NCI-H82 treated with DMSO at 0.1 percent for 48 hours (cell line): ENCODE measurements around the gene CA6.
"Not testable (repeated sequence)": the region's sequence is repeated elsewhere in the genome, so short reads cannot be mapped to it uniquely, and the experiment has no call there.

Source experiments
- DNase-seq: peaks from one replicate; lab custom pipeline; 2025; ENCODE audit not compliant: unreplicated experiment; lab: John Stamatoyannopoulos, UW

Gene CA6

DNA sequence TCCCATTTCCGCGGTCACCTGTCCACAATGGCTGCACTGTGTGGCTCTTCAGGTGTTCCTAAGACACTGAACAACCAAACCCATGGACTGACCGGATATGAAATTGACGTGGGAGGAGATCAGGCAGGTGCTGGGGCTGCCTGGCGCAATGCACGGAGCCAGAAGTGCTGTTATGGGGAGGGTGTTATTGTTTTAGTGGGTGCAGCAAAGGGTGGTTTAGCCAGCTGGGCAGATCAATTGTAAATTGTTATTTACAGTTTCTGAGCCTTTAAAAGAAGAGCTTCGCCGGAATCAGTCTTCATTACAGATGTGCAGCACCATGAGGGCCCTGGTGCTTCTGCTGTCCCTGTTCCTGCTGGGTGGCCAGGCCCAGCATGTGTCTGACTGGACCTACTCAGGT is at the start of gene CA6:
CA6 (plus strand) TSS at position 301 of the 400 bp plus-strand sequence; CDS start at position 320, 19 bp downstream.
- no peak for DNase-seq

GRCh38 chr1:8896775-8897174 is 48.9 kb upstream of the CA6 start:
- DNase-seq = not testable (repeated sequence)

DNA sequence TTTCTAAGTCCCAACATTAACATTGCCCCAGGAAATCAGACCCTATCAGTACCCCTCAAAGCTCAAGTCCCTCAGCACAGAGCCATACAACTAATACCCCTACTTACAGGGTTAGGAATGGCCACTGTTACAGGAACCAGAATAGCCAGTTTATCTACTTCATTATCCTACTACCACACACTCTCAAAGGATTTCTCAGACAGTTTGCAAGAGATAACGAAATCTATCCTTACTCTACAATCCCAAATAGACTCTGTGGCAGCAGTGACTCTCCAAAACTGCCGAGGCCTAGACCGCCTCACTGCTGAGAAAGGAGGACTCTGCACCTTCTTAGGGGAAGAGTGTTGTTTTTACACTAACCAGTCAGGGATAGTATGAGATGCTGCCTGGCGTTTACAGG is 48.2 kb upstream of the CA6 start:
- DNase-seq = not testable (repeated sequence)

- DNase-seq = not testable (repeated sequence)
Measured at GRCh38 chr1:8898418-8898817, 47.2 kb upstream of the CA6 start.

GRCh38 chr1:8899046-8899445 is 46.6 kb upstream of the CA6 start:
- no peak for DNase-seq

DNA sequence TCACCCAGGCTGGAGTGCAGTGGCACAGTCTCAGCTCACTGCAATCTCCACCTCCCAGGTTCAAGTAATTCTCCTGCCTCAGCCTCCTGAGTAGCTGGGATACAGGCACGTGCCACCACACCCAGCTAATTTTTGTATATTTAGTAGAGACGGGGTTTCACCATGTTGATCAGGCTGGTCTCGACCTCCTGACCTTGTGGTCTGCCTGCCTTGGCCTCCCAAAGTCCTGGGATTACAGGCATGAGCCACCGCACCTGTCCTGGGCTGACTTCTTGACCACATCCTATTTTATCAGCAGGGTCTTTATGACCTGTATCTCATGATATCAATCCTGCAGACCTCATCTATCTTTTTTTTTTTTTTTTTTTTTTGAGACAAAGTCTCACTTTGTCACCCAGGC is 45.0 kb upstream of the CA6 start:
- DNase-seq = not testable (repeated sequence)

- no peak for DNase-seq
Measured at GRCh38 chr1:8902765-8903164, 42.9 kb upstream of the CA6 start.

DNA sequence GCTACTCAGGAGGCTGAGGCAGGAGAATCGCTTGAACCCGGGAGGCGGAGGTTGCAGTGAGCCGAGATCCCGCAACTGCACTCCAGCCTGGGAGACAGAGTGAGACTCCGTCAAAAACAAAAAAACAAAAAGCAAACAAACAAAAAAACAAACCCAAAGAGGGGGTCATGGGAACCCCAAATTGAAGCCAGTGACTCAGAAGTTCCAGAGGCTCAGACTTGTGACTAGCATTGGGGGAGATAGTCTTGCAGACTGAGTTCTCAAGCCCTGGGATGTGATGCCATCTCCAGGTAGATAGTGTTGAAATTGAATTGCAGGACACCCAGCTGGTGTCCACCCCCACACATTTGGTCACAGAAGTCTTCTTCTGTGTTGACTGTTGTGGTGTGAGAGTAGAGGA is 42.3 kb upstream of the CA6 start:
- DNase-seq = no peak

DNA sequence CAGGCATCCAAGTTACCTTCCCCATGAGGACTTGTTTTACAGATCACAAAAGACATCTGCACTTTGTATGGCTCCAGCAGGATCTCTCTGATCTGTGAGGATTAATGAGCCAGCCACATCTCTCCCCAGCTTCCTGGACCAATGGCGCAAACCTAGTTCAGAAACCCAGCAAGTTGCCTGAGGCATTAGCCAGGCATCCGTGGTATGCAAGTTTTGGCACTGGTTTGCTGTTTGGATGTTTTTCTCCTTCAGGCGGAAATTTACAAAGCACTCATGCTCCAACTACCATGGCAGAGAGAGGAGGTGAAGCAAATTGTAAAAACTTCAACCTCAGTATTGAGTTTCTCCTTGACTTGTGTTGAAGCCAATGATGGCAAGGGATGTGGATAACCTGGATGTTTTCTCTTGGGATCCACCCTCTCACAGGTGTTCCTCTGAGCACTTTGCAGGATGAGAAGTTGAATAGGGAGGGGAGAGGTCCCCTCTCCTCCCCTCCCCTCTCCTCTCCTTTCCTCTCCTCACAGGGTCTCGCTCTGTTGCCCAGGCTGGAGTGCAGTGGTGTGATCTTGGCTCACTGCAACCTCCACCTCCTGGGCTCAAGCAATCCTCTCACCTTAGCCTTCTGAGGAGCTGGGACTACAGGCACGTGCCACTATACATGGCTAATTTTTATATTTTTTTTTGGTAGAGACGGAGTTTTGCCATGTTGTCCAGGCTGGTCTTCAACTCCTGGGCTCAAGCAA is 41.6 kb upstream of the CA6 start:
- no peak for DNase-seq

GRCh38 chr1:8905582-8906191 is 40.0 kb upstream of the CA6 start:
- no peak for DNase-seq

- DNase-seq = no peak
Measured at GRCh38 chr1:8908388-8909151, 37.1 kb upstream of the CA6 start.

- DNase-seq = no peak
Measured at GRCh38 chr1:8910331-8910730, 35.3 kb upstream of the CA6 start.

GRCh38 chr1:8910914-8911313 is 34.8 kb upstream of the CA6 start:
- no peak for DNase-seq

DNA sequence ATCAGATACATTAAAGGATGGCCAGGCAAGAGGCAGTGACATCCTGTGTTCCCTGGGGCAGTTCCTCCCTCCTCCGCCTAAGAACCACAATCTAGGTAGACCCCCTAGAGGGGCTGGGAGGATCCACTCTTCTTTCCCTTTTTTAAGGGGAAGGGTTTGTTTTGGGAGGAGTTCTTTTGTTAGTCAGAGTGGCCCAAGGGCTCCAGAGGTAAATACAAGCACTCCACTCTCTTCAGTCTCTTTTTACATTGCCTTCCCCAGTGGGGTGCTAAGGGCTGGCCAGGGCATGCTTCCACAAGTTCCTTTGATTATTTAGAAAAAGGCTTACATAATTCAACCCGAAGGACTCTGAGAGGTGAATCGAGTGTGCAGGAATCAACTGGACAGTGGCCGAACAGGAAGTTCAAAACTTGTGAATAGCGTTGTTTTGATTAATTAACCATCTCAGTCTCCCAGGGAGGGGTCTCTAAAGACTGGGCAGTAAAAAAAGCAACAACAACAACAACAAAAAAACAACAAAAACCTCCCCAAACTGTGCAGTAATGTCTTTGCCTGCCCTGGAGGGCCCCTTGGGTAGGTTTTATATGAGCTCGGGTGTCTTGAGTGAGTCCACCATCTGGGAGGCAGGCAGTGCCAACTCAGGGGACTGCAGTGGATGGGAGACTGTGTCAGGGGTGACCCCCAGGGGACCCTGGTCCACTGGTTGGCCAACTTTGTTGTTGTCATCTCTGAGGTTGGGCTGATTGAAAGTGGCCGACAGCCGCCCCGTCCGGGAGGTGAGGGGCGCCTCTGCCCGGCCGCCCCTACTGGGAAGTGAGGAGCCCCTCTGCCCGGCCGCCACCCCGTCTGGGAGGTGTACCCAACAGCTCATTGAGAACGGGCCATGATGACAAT is 34.0 kb upstream of the CA6 start:
- DNase-seq = no peak

GRCh38 chr1:8913457-8913856 is 32.2 kb upstream of the CA6 start:
- no peak for DNase-seq

DNA sequence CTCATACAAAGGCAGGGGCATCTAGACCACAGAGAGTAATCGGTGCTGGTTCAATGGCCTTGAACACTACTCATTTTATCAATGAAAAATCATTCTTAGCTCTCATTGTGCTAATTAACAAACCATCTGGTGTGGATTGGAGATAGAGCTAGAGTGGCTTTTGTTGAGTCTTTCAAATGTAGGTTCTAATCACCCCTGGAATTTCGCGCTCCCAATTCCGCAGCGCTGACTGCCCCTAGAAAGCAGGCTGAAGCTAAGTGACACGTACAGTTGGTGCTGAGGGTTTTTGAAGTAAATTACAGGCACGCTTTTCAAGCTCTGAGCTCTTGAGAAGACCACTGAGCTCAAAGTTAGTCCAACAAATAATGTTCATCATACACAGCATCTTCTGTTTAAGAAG is 31.2 kb upstream of the CA6 start:
- no peak for DNase-seq

DNA sequence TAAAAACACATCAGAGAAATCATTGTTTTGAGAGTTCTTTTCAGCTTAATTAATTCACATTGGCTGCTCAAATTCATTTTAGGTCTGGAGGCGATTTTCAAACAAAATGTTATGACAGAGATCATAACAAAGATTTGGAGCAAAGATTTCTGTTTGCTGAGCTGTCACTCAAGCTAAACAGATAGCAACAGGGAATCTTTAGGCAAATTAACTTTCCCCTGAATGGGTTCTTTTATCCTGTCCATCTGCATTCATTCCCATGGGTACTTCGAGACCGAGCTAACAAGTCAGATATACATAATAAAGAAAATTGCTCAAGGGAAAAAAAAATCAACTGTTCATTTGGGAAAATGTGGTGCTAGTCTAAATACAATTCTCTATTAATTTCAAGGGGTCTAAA is 30.2 kb upstream of the CA6 start:
- no peak for DNase-seq

DNA sequence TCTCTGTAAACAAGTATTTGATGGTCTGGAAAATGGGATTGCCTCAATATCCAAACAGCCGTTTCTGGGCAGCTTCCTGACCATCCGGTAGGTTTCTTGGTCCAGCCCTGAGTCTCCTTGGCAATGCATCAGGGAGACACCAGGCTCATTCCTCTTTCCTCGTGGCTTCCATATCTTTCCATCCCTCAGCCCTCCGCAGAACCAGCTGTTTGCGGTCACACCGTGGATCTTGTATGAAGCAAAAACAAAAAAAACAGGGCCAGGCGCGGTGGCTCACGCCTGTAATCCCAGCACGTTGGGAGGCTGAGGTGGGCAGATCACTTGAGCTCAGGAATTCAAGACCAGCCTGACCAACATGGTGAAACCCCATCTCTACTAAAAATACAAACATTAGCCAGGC is 28.1 kb upstream of the CA6 start:
- not testable (repeated sequence) for DNase-seq

DNA sequence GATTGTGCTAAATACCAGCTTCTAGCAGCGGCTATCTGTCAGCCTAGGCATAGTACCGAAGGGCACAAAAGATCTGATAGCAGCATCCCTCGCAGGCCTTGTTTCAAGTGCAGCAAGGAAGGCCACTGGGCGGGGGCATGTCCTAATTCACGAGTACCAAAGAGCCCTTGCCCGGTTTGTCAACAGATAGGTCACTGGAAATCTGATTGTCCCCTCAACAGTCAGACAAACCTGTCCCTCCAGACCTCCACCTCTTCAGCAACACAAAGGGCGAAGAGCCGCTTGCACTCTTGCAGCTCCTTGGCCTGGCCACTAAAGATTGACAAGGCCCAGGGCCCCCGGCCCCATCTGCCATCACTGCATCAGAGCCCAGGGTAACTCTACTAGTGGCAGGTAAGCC is 22.7 kb upstream of the CA6 start:
- no peak for DNase-seq

- DNase-seq = no peak
Measured at GRCh38 chr1:8925406-8925805, 20.3 kb upstream of the CA6 start.

DNA sequence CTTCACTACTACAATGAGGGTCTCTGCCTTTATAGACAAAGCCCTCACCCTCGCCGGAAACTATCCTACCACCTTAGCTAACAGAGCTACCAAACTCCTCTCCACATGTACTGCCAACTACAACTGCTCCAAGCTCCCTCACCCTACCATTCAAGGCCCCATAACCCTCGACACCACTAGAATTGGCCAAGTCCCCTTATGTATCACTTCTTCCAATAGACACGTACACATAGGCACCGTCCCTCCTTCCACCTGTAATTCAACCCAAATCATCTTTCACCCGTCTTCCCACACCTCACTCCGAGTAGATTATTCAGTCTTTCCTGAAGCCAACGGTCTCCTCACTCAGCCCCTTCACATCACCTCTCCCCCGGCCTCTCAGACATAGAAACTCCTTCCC is 19.7 kb upstream of the CA6 start:
- DNase-seq = no peak
